ENCODE data around the gene MAML2.

- TF ChIP-seq CTCF (IDR thresholded peaks at IDR 0.05) (peak; percentile 52 to 78 (median 78)), POLR2AphosphoS5 (IDR thresholded peaks at IDR 0.05) (no peak), POLR2A (IDR thresholded peaks at IDR 0.05) (no peak)
These were observed 287.9 kb downstream of the MAML2 start for GRCh38 chr11:96054870-96055705.
